ENCODE measurements around the gene BCAS4.
"Not testable (repeated sequence)": the region's sequence is repeated elsewhere in the genome, so short reads cannot be mapped to it uniquely, and the experiment has no call there.

Gene BCAS4

DNA sequence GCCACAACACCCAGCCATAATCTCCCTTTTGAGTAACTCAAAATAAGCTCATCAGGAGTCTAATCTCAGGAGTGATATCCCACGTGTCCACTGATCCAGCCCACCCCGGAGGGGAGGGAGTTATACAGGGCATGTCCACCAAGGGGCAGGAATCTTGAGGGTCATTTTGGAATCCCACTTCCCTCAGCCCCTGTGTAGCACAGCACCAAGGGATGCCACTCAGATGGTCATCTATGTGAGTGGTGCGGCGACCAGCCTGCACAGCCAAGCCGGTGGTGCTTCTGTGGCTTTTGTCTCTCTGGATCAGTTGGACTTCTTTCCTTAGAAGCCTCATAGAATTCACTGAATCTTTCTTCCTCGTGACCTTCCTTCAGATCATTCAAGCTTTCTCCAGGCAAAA, 11.0 kb upstream of the BCAS4 start:
- no peak overlapping the region for H3K4me3 Mint-ChIP-seq
- DNase-seq, result no peak
- H3K9me3 Mint-ChIP-seq, result no peaks in the 10 kb centered on the region
- no peak overlapping the region for H3K27ac Mint-ChIP-seq
- CTCF ChIA-PET, result no interaction called here
- peaks cover 18% of the 10 kb centered on the region for H3K27me3 Mint-ChIP-seq
- H3K36me3 Mint-ChIP-seq, result no peaks in the 10 kb centered on the region
- no peaks in the 10 kb centered on the region for H3K4me1 Mint-ChIP-seq

DNA sequence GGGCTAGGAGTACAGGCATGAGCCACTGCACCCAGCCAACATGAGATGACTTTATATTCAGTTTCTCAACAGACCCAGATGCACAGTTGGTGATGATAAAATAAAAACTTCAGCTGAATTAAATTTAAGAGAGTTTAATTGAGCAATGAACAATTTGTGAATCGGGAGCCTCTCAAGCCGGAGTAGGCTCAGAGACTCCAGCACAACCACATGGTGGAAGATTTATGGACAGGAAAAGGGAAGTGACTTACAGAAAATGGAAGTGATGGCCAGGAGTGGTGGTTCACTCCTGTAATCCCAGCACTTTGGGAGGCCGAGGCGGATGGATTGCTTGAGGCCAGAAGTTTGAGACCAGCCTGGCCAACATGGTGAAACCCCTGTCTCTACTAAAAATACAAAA, 10.4 kb upstream of the BCAS4 start:
- no peaks in the 10 kb centered on the region for H3K9me3 Mint-ChIP-seq
- CTCF ChIA-PET, result no interaction called here
- DNase-seq, result no peak
- H3K27ac Mint-ChIP-seq, result no peak overlapping the region
- H3K36me3 Mint-ChIP-seq, result no peaks in the 10 kb centered on the region
- no peak overlapping the region for H3K4me3 Mint-ChIP-seq
- no peaks in the 10 kb centered on the region for H3K4me1 Mint-ChIP-seq
- H3K27me3 Mint-ChIP-seq, result peaks cover 18% of the 10 kb centered on the region

DNA sequence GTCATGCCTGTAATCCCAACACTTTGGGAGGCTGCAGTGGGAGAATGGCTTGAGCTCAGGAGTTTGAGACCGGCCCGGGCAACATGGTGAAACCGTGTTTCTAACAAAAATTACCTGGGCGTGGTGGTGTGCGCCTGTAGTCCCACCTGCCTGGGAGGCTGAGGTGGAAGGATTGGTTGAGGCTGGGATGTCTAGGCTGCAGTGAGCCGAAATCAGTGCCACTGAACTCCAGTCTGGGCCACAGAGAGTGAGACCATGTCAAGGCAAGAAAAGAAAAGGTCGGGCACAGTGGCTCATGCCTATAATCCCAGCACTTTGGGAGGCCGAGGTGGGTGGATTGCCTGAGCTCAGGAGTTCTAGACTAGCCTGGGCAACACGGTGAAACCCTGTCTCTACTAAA, 8.2 kb upstream of the BCAS4 start:
- Mint-ChIP-seq H3K36me3 (no peaks in the 10 kb centered on the region), H3K9me3 (no peaks in the 10 kb centered on the region), H3K4me3 (no peak overlapping the region), H3K27me3 (peaks cover 18% of the 10 kb centered on the region), H3K4me1 (peaks cover 14% of the 10 kb centered on the region), H3K27ac (no peak overlapping the region)
- CTCF ChIA-PET, result no interaction called here
- DNase-seq, result no peak

DNA sequence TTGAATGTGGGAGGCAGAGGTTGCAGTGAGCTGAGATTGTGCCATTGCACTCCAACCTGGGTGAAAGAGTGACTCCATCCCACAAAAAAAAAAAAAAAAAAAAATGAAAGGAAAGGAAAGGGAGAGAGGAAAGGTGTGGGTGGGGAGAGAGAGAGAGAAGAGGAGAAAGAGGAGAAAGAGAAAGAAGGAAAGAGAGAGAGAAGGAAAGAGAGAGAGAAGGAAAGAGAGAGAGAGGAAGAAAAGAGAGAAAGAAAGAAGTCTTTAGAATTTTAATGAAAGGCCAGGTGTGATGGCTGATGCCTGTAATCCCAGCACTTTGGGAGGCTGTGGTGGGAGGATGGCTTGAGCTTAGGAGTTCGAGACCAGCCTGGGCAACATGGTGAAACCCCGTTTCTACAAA, 7.7 kb upstream of the BCAS4 start:
- H3K27me3 Mint-ChIP-seq, result peaks cover 18% of the 10 kb centered on the region
- no peaks in the 10 kb centered on the region for H3K9me3 Mint-ChIP-seq
- H3K27ac Mint-ChIP-seq, result no peak overlapping the region
- no peaks in the 10 kb centered on the region for H3K36me3 Mint-ChIP-seq
- no peak for DNase-seq
- H3K4me3 Mint-ChIP-seq, result no peak overlapping the region
- CTCF ChIA-PET, result no interaction called here
- peaks cover 14% of the 10 kb centered on the region for H3K4me1 Mint-ChIP-seq

DNA sequence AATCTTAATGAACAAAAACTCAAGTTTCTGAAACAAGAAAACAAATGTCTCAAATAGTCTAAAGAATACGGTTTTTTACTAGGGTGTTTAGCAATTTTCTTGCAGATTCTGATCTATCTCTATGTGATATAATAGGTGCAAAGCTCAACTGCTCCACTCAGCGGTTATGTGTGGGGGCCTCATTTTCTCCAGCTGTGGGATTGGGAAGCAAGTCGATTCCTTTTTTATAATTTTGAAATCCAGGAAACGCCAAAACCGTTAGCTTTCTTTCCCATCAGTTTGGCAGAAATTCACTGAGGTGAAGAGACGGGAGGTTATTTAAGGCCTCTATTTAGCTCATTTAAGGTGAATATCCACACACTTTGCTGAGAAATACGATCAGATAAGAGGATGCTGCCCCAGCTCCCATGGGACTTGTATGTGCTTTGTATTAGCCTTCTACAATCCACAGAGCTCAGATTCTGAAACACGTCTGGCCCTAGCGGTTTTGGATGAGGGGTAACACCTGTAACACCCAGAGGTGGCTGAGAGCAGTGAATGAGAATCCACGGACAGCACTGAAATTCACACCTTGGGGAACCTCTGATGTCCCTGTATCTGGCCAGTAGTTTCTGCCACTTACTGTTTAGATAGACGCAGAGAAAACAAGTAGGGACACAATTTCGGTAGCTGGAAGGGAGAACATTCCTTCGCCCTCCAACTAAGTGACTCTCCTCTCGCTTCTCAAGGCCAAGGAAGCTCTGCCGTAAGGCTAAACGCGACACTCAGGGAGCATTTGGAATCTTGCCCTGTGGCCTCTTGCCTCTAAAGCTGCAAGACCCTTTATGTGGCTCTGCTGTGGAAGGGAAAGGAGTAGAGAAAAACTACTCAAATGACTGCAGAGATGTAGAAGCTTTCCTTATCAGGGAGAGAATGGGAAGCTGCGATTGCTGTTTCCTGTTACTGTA, 6.5 kb upstream of the BCAS4 start:
- Mint-ChIP-seq H3K36me3 (no peaks in the 10 kb centered on the region), H3K27me3 (peaks cover 15% of the 10 kb centered on the region)

DNA sequence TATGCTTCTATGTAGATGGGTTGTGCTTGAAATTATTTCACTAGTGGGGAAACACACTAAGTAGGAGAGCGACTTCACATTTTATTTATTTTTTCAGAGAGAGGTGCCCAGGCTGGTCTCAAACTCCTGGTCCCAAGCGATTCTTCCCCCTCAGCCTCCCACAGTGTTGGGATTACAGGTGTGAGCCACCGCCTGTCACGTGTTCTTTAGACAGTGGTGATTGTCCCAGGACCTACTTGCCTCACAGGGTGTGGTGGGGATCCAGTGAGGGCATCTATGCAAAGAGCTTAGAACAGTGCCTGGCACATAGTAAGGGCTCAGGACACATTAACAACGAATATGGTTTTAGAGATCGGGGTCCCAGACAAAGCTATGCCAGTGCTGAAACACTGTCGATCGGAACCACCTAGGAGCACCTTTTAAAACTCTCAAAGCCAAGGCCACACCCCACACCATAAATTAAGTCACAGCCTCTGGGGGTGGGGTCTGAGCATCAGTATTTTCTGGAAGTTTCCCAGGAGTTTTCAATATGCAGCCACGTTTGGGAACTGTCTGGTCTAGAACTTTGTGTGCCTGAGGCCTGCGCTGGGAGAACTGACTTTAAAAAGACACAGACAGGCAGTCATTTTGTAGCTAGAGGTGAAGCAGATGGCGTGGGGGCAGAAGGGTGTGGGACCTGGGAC, 4.8 kb upstream of the BCAS4 start:
- Mint-ChIP-seq H3K27ac (peak overlapping the region; percentile 64), H3K36me3 (no peaks in the 10 kb centered on the region), H3K4me3 (no peak overlapping the region), H3K9me3 (no peaks in the 10 kb centered on the region), H3K4me1 (peaks cover 24% of the 10 kb centered on the region), H3K27me3 (peaks cover 17% of the 10 kb centered on the region)
- no peak for DNase-seq
- CTCF ChIA-PET, result interaction anchor here (0.5 to 8.4 kb wide), 18 partner anchors 8 to 834 kb away, joined by 3 to 167 read pairs (median 4); partner anchors contain the start of gene ADNP

More for the DNA sequence above, 6.5 kb upstream of the BCAS4 start:
- CTCF ChIA-PET, result interaction anchor here (0.6 to 1.6 kb wide), 7 partner anchors 16 to 609 kb away, joined by 3 to 4 read pairs (median 3); partner anchors contain the start of gene ADNP
- no peak for DNase-seq
- Mint-ChIP-seq H3K4me3 (no peak overlapping the region), H3K9me3 (no peaks in the 10 kb centered on the region), H3K4me1 (peaks cover 14% of the 10 kb centered on the region), H3K27ac (no peak overlapping the region)

DNA sequence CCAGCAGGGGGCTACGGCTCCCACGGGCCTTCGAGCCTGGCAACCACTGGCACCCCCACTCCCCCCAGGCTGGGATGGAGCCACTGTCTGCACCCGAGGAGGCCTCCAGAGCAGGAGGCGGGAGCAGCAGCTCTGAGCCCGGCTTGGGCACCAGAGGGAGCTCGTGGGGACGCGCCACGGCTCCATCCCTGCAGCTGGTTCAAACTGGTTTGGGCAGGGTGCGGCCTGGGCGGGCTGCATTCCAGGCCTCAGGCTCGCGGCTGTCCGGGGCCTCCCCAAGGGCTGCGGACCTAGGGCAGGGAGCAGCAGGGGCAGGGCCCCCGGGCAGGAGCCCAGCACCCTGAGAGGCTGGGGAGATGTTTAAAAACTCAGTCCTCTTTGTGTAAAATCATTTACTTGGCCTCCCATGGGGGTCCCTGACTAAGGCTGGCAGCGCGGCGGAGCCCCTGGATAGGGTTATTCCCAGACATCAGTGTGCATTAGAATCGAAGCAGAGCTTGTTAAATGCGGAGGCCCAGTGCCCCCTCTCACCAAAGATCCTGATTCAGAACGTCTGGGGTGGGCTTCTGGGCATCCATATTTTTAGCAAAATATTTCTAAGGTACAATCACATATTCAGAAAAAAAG, 4.1 kb upstream of the BCAS4 start:
- peak; percentile 85 for DNase-seq
- CTCF ChIA-PET, result interaction anchor here (0.7 to 8.4 kb wide), 18 partner anchors 8 to 833 kb away, joined by 3 to 167 read pairs (median 4); partner anchors contain the start of gene ADNP
- no peak overlapping the region for H3K4me3 Mint-ChIP-seq
- no peaks in the 10 kb centered on the region for H3K9me3 Mint-ChIP-seq
- peaks cover 17% of the 10 kb centered on the region for H3K27me3 Mint-ChIP-seq
- H3K4me1 Mint-ChIP-seq, result peaks cover 28% of the 10 kb centered on the region
- H3K36me3 Mint-ChIP-seq, result no peaks in the 10 kb centered on the region
- peak overlapping the region; percentile 52 for H3K27ac Mint-ChIP-seq

DNA sequence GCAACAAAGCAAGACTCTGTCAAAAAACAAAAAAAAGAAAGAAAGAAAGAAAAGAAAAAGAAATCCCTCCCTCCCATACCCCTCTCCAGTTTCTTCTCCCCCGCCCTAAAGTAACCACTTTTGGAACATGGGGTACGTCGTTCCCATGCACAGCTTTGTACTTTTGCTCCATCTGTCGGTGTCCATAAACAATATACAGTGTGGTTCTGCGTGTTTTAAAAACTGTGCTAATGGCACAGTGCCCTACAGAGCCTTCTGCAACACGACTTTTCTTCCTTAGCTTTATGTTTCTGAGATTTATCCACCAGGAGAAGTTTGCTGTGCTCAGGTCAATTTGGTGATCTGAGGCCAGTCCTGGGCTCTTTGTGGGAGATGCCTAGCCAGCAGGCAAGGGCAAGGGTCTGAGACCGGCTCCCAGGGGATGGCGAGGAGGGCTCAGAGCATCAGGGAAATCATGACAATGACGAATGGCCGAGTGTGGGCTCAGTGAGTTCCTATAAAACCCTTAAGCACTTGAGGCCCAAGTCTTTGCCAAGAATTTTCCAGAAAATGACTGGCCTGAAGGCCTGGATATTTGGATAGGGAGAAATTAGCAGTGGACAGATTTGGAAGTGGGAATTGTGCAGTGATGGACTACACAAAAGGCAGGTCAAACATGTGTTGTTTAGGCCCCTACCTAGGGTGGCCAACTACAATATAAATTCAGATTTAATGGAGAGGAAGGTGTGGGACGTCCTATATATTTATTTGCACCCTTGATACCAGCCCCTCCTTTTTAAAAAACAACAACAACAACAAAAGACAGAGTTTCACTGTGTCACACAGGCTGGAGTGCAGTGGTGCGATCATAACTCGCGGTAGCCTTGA, 1.9 kb upstream of the BCAS4 start:
- Mint-ChIP-seq H3K4me1 (peaks cover 30% of the 10 kb centered on the region), H3K9me3 (no peaks in the 10 kb centered on the region), H3K27me3 (peaks cover 4% of the 10 kb centered on the region), H3K4me3 (no peak overlapping the region), H3K27ac (no peak overlapping the region), H3K36me3 (no peaks in the 10 kb centered on the region)
- CTCF ChIA-PET, result interaction anchor here (0.5 to 8.4 kb wide), 16 partner anchors 10 to 447 kb away, joined by 3 to 167 read pairs (median 4); partner anchors contain the start of genes ADNP, DPM1 and MOCS3
- DNase-seq, result no peak

DNA sequence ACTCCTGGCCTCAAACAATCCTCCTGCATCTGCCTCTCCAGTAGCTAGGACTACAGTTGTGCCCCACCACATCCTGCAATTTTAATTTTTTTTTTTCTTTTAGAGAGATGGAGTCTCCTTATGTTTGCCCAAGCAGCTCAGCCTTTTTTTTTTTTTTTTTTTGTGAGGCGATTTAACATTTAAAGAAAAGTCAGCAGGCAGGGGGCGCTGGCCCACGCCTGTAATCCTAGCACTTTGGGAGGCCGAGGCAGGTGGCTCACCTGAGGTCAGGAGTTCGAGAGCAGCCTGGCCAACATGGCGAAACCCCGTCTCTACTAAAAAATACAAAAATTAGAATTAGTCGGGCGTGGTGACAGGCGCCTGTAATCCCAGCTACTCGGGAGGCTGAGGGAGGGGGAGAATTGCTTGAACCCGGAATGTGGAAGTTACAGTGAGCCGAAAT, 1.3 kb upstream of the BCAS4 start:
- Mint-ChIP-seq H3K4me3 (peak overlapping the region; percentile 31), H3K4me1 (peaks cover 30% of the 10 kb centered on the region)
- DNase-seq, result peak; percentile 67
- H3K9me3 Mint-ChIP-seq, H3K27me3 Mint-ChIP-seq, H3K27ac Mint-ChIP-seq, H3K36me3 Mint-ChIP-seq: not testable (repeated sequence)
- CTCF ChIA-PET, result interaction anchor here (0.5 to 8.4 kb wide), 19 partner anchors 9 to 448 kb away, joined by 3 to 167 read pairs (median 4); partner anchors contain the start of genes ADNP, DPM1 and MOCS3

DNA sequence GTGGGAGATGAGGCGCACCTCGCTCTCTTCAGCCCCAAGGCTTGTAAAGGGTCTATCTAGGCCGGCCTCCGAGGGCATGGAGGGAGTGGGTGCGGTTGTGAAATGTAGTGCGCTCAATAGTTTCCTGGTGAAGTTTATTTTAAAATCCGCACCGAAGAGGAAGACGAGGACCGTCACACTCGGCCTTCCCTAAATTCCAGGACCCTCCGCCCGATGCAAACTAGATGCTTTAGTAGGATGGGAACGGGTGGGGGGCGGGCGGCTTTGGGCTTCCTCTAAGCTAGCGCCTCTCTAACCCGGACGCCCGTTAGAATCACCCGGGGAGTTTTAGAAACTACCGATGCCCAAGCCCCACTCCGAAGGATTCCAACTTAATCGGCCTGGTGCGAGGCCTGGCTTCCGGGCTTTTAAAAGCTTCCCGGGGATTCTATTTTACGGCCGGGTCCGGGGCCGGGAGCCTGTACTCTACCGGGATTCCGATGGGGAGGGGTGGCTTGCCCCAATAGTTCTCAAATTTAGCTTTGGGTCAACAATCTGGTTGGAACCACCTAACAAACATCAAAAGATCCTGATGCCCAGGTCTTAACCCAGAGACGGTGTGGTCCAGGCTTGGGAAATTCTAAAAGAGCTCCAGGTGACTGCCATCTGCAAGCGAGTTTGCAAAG, 548 bp upstream of the BCAS4 start:
- Mint-ChIP-seq H3K9me3 (no peaks in the 10 kb centered on the region), H3K36me3 (no peaks in the 10 kb centered on the region), H3K27ac (peak overlapping the region; percentile 62), H3K27me3 (peaks cover 4% of the 10 kb centered on the region), H3K4me3 (peak overlapping the region; percentile 57), H3K4me1 (peaks cover 30% of the 10 kb centered on the region)
- no peak for DNase-seq
- CTCF ChIA-PET, result interaction anchor here (0.6 to 8.4 kb wide), 47 partner anchors 8 to 1250 kb away, joined by 3 to 167 read pairs (median 4); partner anchors contain the start of genes ADNP, DPM1, MOCS3 and PARD6B

DNA sequence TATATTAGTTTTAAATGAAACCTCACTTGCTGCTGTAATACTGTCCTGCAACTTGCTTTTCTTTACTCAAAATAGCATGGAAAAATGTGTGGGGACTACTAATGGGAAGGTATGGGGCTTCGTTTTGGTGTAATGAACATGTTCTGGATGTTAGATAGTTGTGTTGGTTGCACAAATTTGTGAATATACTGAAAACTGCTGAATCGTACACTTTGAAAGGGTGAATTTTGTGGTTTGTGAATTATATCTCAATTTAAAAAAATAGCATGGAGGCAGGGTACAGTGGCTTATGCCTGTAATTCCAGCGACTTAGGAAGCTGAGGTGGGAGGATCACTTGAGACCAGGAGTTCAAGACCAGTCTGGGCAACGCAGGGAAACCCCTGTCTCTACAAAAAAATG, 2.3 kb downstream of the BCAS4 start:
- Mint-ChIP-seq H3K27ac (no peak overlapping the region), H3K36me3 (no peaks in the 10 kb centered on the region), H3K4me3 (no peak overlapping the region), H3K27me3 (peaks cover 4% of the 10 kb centered on the region), H3K4me1 (peaks cover 20% of the 10 kb centered on the region), H3K9me3 (no peaks in the 10 kb centered on the region)
- DNase-seq, result no peak
- CTCF ChIA-PET, result interaction anchor here (8.4 kb wide), 1 partner anchor 131 kb away, joined by 167 read pairs; the partner anchor contains the start of gene ADNP

DNA sequence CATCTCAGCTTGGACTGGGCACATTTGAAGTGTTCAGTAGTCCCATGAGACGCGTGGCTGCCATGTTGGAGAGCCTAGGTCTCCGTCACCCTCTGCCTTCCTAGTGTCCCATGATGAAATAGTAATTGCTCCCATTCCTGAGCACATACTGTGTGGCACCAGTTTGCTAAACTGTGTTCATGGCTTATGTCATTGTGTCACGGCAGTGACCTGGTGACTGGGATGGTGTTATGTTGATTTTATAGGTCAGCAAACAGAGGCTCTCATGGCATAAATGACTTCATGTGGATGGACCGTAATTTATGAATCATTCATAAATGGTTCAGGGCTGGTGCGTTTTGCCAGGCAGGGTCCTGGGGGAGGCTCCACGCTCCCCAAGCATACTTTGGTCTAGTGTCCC, 3.8 kb downstream of the BCAS4 start:
- DNase-seq, result peak; percentile 10
- Mint-ChIP-seq H3K27me3 (peaks cover under 1% of the 10 kb centered on the region), H3K27ac (no peak overlapping the region), H3K4me3 (no peak overlapping the region), H3K36me3 (no peaks in the 10 kb centered on the region), H3K4me1 (peaks cover 16% of the 10 kb centered on the region), H3K9me3 (no peaks in the 10 kb centered on the region)
- CTCF ChIA-PET, result interaction anchor here (1.3 to 1.5 kb wide), 2 partner anchors 8 to 131 kb away, joined by 4 to 5 read pairs; no protein-coding TSS in a partner anchor

All from activated naive CD4-positive, alpha-beta T cell treated with anti-CD3 and anti-CD28 coated beads, Interleukin-2, amount 10 ng/mL, durations not matched to agents 7 days and 5 days (primary cell).